ENCODE measurements around the gene ARID4B. TPM values are rescaled to one million over a fixed set of nuclear protein-coding genes. Genes with fewer than 3 reads are reported as not detected.

ARID4B gene
- total RNA-seq, 1 experiment from 2014 or later: 34.0 TPM

DNA sequence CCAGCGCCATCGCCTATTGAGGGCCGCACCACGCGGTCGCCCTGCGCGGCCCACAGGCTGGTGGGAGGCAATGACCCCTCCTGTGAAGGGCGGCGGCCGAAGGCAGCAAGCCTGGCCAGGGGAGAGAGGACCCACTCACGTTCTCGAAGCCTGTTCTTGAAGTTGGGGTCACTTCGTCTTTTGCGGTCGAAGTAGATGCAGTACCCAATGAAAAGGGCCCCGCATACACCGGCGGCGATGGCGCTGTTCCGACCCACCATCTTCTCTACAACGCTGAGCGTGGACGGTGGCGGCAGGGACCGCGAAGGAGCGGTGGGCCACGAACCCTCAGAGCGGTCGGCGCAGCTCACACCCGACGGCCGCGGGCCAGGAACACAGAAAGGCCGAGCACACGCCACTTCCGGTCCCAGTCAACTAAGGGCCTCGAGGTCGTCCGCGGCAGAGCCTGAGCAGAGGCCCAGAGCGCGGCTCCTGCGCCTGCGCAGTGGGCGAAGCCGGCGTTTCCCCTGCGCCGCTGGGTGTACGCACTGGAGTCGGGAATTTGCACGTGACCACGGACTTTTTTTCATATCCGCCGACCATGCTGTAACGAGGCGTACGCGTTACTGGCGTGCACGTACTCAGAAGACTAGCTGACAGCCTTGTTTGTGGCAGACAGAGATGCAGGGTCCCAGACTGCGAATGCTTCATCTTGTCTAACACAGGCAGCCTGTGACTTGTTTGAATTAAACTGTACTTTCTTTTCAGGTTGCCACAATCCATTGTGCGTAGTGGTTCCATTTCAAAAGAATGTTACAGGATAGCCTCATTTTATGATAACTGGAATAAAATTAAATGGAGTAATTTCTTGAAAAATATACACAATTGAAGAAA is 199.3 kb downstream of the ARID4B start, which contains the start of gene TOMM20:
Gene TOMM20, minus strand, starts transcription at position 382 of the 873 bp plus-strand sequence. Its CDS starts 122 bp downstream, at position 260.
- no peak within 1 kb of the TSS for H2BK15ac ChIP-seq (ENCODE audit: low read depth, low read length)
- no peaks in the 10 kb centered on the region for H3K9me3 ChIP-seq (ENCODE audit: control insufficient read depth, low read depth, low read length)
- no peak within 1 kb of the TSS for H2BK20ac ChIP-seq (ENCODE audit: low read depth, low read length, poor library complexity, severe bottlenecking)
- peak within 1 kb of the TSS; percentile 96 to 99 (median 99) for H3K27ac Mint-ChIP-seq
- no peak within 1 kb of the TSS for H4K91ac ChIP-seq (ENCODE audit: insufficient read length, low read depth, low read length)
- H3K4ac ChIP-seq (ENCODE audit: low read depth, low read length): peak within 1 kb of the TSS; percentile 70
- H3K27me3 ChIP-seq (ENCODE audit: insufficient read depth, low read length): no peaks in the 10 kb centered on the region
- H4K8ac ChIP-seq (replicated peaks; ENCODE audit: insufficient read length, low read depth, low read length): no peak within 1 kb of the TSS
- H3T11ph ChIP-seq (ENCODE audit: low read length): no peak within 1 kb of the TSS
- peaks cover 15 to 27% of the 10 kb centered on the region in 2 experiments for H3K4me1 Mint-ChIP-seq
- H3K56ac ChIP-seq (ENCODE audit: insufficient read length, low read depth, low read length): no peak within 1 kb of the TSS
- no peak within 1 kb of the TSS for H2AK5ac ChIP-seq (ENCODE audit: insufficient read length, low read length)
- TF ChIP-seq CTCF (conservative IDR thresholded peaks at IDR 0.05): no peak
- DNase-seq: peak; percentile 98
- H2BK5ac ChIP-seq (ENCODE audit: insufficient read length, low read length): no peak within 1 kb of the TSS
- H3K4me1 ChIP-seq (ENCODE audit: insufficient read depth, low read length): no peaks in the 10 kb centered on the region
- WGBS (ENCODE audit: extremely low coverage, insufficient read length, low lambda C conversion rate): no CpG with 5 or more reads among the region's 67 CpGs
- 0 out of 5 replicates have a peak, but pooled peaks cover 0 to 3% of the 10 kb centered on the region in 2 experiments for H3K9me3 Mint-ChIP-seq
- H4K20me1 ChIP-seq (ENCODE audit: control insufficient read depth, insufficient read depth, insufficient read length): no peaks in the 10 kb centered on the region
- H3K23ac ChIP-seq (ENCODE audit: insufficient read length, low read depth, low read length): no peak within 1 kb of the TSS
- peak within 1 kb of the TSS; percentile 97 to 99 for H3K4me3 Mint-ChIP-seq
- H3K79me1 ChIP-seq (ENCODE audit: insufficient read depth, low read depth, low read length, poor library complexity, severe bottlenecking): no peaks in the 10 kb centered on the region
- H3K27me3 Mint-ChIP-seq (ENCODE audit: low read depth): no peaks in the 10 kb centered on the region
- peak within 1 kb of the TSS; percentile 84 for H3K14ac ChIP-seq (ENCODE audit: insufficient read depth, low read length)
- H2AFZ ChIP-seq (ENCODE audit: low read length): no peak within 1 kb of the TSS
- H2BK120ac ChIP-seq (ENCODE audit: low read depth, low read length, poor library complexity, severe bottlenecking): peak within 1 kb of the TSS; percentile 26
- H4K5ac ChIP-seq (ENCODE audit: insufficient read length, low read depth, low read length): peak within 1 kb of the TSS; percentile 56
- H3K4me2 ChIP-seq (ENCODE audit: insufficient read depth, insufficient read length, low read length): peak within 1 kb of the TSS; percentile 77
- no peak within 1 kb of the TSS for H3K27ac ChIP-seq (ENCODE audit: insufficient read length, low read depth, low read length)
- peak within 1 kb of the TSS; percentile 91 for H3K18ac ChIP-seq (ENCODE audit: insufficient read length, low read depth, low read length)
- H3K36me3 Mint-ChIP-seq (ENCODE audit: insufficient read depth in 1 of 3, low read depth in 3 of 3): peaks cover 36 to 65% (median 57%) of the 10 kb centered on the region in 3 experiments
- H3K79me2 ChIP-seq (ENCODE audit: insufficient read depth, low read length): peaks cover 40% of the 10 kb centered on the region
- no peak within 1 kb of the TSS for H2BK12ac ChIP-seq (ENCODE audit: insufficient read length, low read depth, low read length)
- H3K9ac ChIP-seq (ENCODE audit: extremely low read depth, insufficient read length, low read length): peak within 1 kb of the TSS; percentile 96
- peaks cover 4% of the 10 kb centered on the region for H3K23me2 ChIP-seq (ENCODE audit: insufficient read length, low read depth, low read length, poor library complexity, severe bottlenecking)

All from H9 (cell line).